ENCODE data around the gene ARL14. TPM values are rescaled to one million over a fixed set of nuclear protein-coding genes. Genes with fewer than 3 reads are reported as not detected.
"Not testable (repeated sequence)": the region's sequence is repeated elsewhere in the genome, so short reads cannot be mapped to it uniquely, and the experiment has no call there.

The ARL14 gene
- total RNA-seq, 2 experiments from 2014 or later = not detected

DNA sequence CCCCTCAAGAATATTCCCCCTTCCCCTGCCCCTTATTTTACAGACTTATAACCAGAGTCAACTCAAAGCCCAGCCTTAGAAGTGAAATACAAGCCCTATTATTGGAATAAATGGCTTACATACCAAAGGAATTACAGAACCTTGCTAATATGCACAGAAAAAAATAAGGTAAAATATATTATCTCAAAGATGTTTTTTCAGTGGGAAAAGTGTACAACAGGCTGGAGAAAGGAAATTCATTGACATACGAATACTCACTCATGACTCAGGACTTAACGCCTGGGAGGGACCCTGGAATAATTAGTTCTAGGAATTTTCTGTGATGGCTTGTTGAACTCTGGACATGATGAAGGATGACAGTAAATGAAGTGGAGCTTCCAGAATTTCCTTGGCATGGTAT lies 27.0 kb downstream of the ARL14 start:
- Mint-ChIP-seq H3K27ac (no peak overlapping the region), H3K36me3 (ENCODE audit: low read depth) (no peaks in the 10 kb centered on the region), H3K9me3 (no peaks in the 10 kb centered on the region), H3K27me3 (ENCODE audit: low read depth) (peaks cover 31% of the 10 kb centered on the region), H3K4me3 (no peak overlapping the region), H3K4me1 (ENCODE audit: low read depth) (no peaks in the 10 kb centered on the region)
- CTCF ChIA-PET = interaction anchor here (1.0 kb wide), 1 partner anchor 225 kb away, joined by 4 read pairs; no protein-coding TSS in a partner anchor
- DNase-seq = no peak
- intact Hi-C loops (cut with micrococcal nuclease) = no loop called here

DNA sequence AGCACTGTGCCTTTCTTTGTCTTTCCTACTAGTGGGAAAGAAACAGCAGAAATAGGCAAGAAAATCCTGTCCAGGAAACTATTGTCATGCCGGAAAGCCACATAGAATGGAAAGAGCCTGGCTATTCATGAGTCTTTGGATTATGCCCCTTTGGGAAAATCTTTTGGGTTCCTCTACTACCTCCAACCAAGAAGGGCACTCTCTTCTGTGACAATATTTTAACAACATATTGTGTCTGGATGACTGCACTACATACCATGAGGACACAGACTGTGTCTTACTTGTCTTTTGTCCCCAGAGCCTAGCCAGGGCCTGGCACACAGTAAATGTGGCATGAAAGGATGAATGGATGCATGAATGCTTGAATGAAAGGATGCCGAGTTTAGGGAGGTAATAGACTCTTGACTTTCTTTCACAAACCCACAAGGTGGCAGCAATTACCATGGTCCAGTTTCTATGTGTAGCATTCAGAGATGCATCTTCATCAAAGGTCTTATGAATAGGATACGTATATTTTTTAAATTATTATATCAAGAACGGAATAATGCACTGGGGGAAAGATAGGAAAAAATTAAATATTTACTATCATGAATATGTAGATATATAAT lies 30.3 kb downstream of the ARL14 start:
- CTCF ChIA-PET = interaction anchor here (1.1 to 2.9 kb wide), 3 partner anchors 9 to 234 kb away, joined by 3 to 30 read pairs (median 3); no protein-coding TSS in a partner anchor
- peaks cover 32% of the 10 kb centered on the region for H3K27me3 Mint-ChIP-seq (ENCODE audit: low read depth)
- no peak overlapping the region for H3K4me3 Mint-ChIP-seq
- no peak overlapping the region for H3K27ac Mint-ChIP-seq
- no peaks in the 10 kb centered on the region for H3K9me3 Mint-ChIP-seq
- intact Hi-C loops (cut with micrococcal nuclease) = loop anchor here (1.0 to 5.0 kb wide), 3 partner anchors 235 to 715 kb away; no protein-coding TSS in a partner anchor
- no peaks in the 10 kb centered on the region for H3K36me3 Mint-ChIP-seq (ENCODE audit: low read depth)
- peak; percentile 56 for DNase-seq
- H3K4me1 Mint-ChIP-seq (ENCODE audit: low read depth) = no peaks in the 10 kb centered on the region

DNA sequence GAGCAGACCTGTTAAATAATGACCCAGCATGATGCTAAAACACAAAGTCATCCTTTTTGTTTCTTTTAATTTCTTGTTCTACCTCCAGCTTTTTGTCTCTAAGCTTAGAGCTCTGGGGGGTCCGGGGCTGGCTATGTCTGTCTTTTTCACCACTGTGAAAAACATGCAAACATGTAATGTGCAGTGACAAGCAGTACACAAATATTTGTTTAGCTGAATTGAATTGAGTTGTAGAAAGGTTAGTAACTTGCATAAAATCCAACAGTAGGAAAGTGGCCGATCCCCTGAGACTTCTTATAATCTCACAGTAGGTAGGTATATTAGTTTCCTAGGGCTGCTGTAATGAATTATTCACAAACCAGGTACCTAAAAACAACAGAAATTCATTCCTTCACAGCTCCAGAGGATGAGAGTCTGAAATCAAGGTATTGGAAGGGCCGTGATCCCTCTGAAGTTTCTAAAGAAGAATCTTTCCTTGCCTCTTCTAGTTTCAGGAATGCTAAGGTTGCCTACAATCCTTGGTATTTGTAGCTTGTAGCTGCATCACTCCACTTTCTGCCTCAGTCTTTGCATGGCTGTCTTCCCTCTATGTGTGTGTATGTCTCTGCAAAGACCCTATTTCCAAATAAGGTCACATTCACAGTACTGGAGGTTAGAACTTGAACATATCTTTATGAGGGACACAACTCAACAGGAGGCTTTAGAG lies 32.7 kb downstream of the ARL14 start:
- Mint-ChIP-seq H3K27ac (no peak overlapping the region), H3K9me3 (no peaks in the 10 kb centered on the region), H3K36me3 (ENCODE audit: low read depth) (no peaks in the 10 kb centered on the region), H3K4me3 (no peak overlapping the region), H3K4me1 (ENCODE audit: low read depth) (no peaks in the 10 kb centered on the region), H3K27me3 (ENCODE audit: low read depth) (peaks cover 35% of the 10 kb centered on the region)
- no peak for DNase-seq
- intact Hi-C loops (cut with micrococcal nuclease) = loop anchor here (5.0 kb wide), 1 partner anchor 713 kb away; no protein-coding TSS in a partner anchor
- CTCF ChIA-PET = interaction anchor here (0.8 to 2.9 kb wide), 5 partner anchors 231 to 590 kb away, joined by 3 to 30 read pairs (median 7); no protein-coding TSS in a partner anchor

DNA sequence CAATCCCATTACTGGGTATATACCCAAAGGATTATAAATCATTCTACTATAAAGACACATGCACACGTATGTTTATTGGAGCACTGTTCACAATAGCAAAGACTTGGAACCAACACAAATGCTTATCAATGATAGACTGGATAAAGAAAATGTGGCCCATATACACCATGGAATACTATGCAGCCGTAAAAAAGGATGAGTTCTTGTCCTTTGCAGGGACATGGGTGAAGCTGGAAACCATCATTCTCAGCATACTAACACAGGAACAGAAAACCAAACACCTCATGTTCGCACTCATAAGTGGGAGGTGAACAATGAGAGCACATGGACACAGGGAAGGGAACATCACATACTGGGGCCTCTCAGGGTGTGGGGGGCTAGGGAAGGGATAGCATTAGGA lies 36.2 kb downstream of the ARL14 start:
- intact Hi-C loops (cut with micrococcal nuclease); DNase-seq; H3K9me3 Mint-ChIP-seq; H3K27ac Mint-ChIP-seq; H3K4me3 Mint-ChIP-seq; H3K36me3 Mint-ChIP-seq (ENCODE audit: low read depth); H3K4me1 Mint-ChIP-seq (ENCODE audit: low read depth): not testable (repeated sequence)
- CTCF ChIA-PET = interaction anchor here (2.6 kb wide), 1 partner anchor 228 kb away, joined by 6 read pairs; no protein-coding TSS in a partner anchor
- H3K27me3 Mint-ChIP-seq (ENCODE audit: low read depth) = peaks cover 12% of the 10 kb centered on the region

DNA sequence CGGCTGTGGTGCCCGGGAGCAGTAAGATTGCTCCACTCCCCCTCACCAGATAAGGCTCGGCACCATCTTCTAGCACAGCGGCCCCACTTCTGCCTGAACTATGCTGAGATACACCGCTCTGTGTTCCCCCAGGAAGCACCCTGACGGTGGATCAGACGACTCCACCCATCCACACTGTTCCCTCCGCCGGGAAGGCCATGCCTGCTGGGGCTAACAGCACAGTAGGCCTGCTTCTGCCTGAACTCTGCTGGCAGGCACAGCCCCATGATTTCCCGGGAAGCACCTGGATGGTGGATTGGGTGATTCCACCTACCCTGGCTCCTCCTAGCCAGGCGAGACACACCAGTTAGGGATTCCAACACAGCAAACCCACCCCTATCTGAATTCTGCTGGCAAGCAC lies 42.8 kb downstream of the ARL14 start:
- intact Hi-C loops (cut with micrococcal nuclease) = no loop called here
- no peak for DNase-seq
- Mint-ChIP-seq H3K4me1 (ENCODE audit: low read depth) (no peaks in the 10 kb centered on the region), H3K9me3 (no peaks in the 10 kb centered on the region), H3K27me3 (ENCODE audit: low read depth) (peaks cover 3% of the 10 kb centered on the region), H3K4me3 (no peak overlapping the region), H3K27ac (no peak overlapping the region), H3K36me3 (ENCODE audit: low read depth) (no peaks in the 10 kb centered on the region)
- CTCF ChIA-PET = no interaction called here

DNA sequence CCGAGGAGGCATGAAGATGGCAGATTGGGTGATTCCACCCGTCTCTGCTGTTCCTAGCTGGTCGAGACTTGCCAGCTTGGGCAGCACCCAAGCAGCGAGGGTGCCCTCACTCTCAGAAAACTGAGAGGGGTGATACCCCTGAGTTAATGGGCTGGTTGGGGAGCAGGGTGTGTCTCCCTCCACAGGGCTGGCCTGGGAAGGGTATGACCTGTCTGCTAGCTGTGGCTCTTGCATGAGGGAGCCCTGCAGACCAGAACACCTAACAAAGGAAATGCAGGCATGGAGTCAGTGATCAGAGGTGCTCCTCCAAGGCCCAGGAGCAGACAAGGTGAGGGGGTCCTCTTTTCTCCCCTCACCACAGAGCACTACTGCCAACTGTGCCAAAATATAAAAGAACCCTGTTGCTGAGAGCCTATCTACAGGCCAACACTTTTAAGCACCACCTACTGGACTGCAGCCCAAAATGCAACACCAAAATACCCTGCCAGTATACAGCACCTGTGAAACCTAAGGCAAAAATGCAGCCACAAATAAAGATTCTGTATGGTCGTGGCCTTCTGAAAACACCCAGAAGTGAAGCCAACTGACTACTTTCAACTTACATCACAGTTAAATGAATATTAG lies 43.3 kb downstream of the ARL14 start:
- DNase-seq = no peak
- Mint-ChIP-seq H3K27ac (no peak overlapping the region), H3K4me3 (no peak overlapping the region), H3K36me3 (ENCODE audit: low read depth) (no peaks in the 10 kb centered on the region), H3K4me1 (ENCODE audit: low read depth) (no peaks in the 10 kb centered on the region), H3K27me3 (ENCODE audit: low read depth) (peaks cover 3% of the 10 kb centered on the region), H3K9me3 (no peaks in the 10 kb centered on the region)
- intact Hi-C loops (cut with micrococcal nuclease) = no loop called here
- CTCF ChIA-PET = no interaction called here

DNA sequence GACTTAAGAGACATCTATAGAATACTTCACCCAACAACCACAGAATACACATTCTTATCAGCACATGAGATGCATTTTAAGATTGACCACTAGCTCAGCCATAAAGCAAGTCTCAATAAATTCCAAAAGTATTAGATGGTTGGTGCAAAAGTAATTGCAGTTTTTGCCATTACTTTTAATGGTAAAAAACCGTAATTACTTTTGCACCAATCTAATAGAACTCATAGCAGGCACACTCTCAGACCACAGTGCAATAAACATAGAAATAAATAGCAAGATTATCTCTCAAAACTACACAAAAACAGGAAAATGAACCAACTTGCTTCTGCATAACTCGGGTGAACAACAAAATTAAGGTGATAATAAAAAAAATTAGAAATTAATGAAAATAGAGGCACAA lies 45.4 kb downstream of the ARL14 start:
- DNase-seq = no peak
- Mint-ChIP-seq H3K27me3 (ENCODE audit: low read depth) (peaks cover 3% of the 10 kb centered on the region), H3K27ac (no peak overlapping the region), H3K4me3 (no peak overlapping the region), H3K9me3 (no peaks in the 10 kb centered on the region), H3K4me1 (ENCODE audit: low read depth) (no peaks in the 10 kb centered on the region), H3K36me3 (ENCODE audit: low read depth) (no peaks in the 10 kb centered on the region)
- CTCF ChIA-PET = no interaction called here
- intact Hi-C loops (cut with micrococcal nuclease) = no loop called here

DNA sequence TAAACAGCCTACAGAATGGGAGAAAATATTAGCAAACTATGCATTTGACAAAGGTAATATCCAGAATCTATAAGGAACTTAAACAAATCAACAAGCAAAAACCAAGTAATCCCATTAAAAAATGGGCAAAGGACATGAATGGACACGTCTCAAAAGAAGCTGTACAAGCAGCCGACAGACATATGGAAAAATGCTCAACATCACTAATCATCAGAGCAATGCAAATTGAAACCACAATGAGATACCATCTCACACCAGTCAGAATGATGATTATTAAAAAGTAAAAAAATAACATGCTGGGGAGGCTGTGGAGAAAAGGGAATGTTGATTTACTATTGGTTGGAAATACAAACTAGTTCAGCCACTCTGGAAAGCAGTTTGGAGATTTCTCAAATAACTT lies 48.4 kb downstream of the ARL14 start:
- H3K27me3 Mint-ChIP-seq (ENCODE audit: low read depth) = peaks cover 3% of the 10 kb centered on the region
- CTCF ChIA-PET = no interaction called here
- no peak overlapping the region for H3K4me3 Mint-ChIP-seq
- no peak overlapping the region for H3K27ac Mint-ChIP-seq
- intact Hi-C loops (cut with micrococcal nuclease) = no loop called here
- no peaks in the 10 kb centered on the region for H3K4me1 Mint-ChIP-seq (ENCODE audit: low read depth)
- no peak for DNase-seq
- no peaks in the 10 kb centered on the region for H3K9me3 Mint-ChIP-seq
- H3K36me3 Mint-ChIP-seq (ENCODE audit: low read depth) = no peaks in the 10 kb centered on the region

Other genes with a start within 250 kb of the ARL14 start
- gene TRIM59, start 227.4 kb upstream of the ARL14 start, total RNA-seq = 10 to 100 TPM; 25.8 TPM
- gene KPNA4, start 111.6 kb upstream of the ARL14 start, total RNA-seq = 10 to 100 TPM; 43.2 to 59.4 TPM
- gene PPM1L, start 79.1 kb downstream of the ARL14 start, total RNA-seq = 1 to 10 TPM; 2.1 TPM